Measurements from ENCODE around the gene TBX15.

TBX15 gene

DNA sequence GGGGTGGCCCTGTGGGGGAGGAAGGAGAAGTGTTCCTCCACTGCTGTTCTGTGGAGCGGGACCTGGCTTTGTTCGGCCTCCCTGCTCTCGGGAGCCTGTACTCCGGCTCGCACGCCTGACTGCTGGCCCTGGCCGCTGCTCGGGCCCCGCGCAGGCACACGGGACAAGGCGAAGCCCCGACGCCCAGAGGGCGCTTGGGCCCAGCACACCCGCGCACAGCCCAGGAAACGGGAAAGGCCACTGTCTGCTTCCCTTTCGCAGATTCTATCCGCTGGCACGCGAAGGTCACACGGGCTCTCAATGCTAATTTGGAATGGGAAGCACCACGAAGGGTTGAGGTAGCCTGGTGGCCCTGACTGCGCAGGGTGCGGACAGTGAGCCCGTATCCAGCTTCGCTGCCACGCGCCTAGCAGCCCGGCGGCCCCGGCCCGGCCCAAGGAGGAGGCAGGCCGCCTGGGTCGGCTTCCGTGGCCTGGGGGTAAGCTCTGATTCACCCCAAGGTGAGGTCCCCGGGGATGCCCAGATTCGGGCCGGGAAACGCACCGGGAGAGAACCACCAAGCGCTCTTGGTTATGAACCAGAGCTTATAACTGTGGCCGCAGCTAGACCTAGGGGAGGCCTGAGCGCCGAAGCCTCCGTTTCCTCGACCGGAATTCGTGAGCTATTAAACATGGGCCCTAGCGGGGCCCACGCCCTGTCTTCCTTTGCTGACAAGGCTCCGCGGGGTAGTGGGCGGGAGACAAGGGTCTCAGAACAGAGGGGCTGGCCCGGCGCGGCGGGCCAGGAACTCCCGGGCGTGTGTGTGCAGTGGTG, 19.7 kb upstream of the TBX15 start:
- DNase-seq (ENCODE audit: low spot score), result no peak
- in situ Hi-C loops (cut with MboI; ENCODE audit: low pct_unique_long_range_greater_than_20kb, low sequenced_read_pairs, unreplicated experiment), result loop anchor here (25.0 kb wide), 1 partner anchor 846 kb away; no protein-coding TSS in a partner anchor
- TF ChIP-seq, protein P1, sequence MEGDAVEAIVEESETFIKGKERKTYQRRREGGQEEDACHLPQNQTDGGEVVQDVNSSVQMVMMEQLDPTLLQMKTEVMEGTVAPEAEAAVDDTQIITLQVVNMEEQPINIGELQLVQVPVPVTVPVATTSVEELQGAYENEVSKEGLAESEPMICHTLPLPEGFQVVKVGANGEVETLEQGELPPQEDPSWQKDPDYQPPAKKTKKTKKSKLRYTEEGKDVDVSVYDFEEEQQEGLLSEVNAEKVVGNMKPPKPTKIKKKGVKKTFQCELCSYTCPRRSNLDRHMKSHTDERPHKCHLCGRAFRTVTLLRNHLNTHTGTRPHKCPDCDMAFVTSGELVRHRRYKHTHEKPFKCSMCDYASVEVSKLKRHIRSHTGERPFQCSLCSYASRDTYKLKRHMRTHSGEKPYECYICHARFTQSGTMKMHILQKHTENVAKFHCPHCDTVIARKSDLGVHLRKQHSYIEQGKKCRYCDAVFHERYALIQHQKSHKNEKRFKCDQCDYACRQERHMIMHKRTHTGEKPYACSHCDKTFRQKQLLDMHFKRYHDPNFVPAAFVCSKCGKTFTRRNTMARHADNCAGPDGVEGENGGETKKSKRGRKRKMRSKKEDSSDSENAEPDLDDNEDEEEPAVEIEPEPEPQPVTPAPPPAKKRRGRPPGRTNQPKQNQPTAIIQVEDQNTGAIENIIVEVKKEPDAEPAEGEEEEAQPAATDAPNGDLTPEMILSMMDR (IDR thresholded peaks at IDR 0.05; ENCODE audit: extremely low read depth, insufficient read depth, missing control alignments), result no peak

DNA sequence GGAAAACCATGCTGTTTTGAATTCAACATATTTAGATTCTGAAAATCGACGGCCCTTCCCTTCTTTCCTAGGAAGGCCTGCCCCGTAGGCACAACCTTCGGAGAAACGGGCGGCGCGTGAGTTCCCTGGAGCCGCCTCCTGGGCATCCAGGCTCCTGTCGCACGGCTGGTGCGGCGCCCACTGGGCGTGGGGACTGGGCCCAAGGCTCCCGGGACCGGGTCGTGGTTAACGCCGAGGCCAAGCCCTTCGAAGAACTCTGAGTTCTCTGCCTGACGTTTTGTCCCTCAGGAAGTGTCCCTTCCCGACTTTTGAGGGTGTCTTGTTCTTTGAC, 19.2 kb upstream of the TBX15 start:
- in situ Hi-C loops (cut with MboI; ENCODE audit: low pct_unique_long_range_greater_than_20kb, low sequenced_read_pairs, unreplicated experiment), result loop anchor here (25.0 kb wide), 1 partner anchor 845 kb away; no protein-coding TSS in a partner anchor
- no peak for DNase-seq (ENCODE audit: low spot score)
- TF ChIP-seq, protein P1 (IDR thresholded peaks at IDR 0.05; ENCODE audit: extremely low read depth, insufficient read depth, missing control alignments), result no peak

GRCh38 chr1:119006406-119007279, 18.5 kb upstream of the TBX15 start:
- TF ChIP-seq, protein P1 (IDR thresholded peaks at IDR 0.05; ENCODE audit: extremely low read depth, insufficient read depth, missing control alignments), result no peak
- in situ Hi-C loops (cut with MboI; ENCODE audit: low pct_unique_long_range_greater_than_20kb, low sequenced_read_pairs, unreplicated experiment), result loop anchor here (25.0 kb wide), 1 partner anchor 844 kb away; no protein-coding TSS in a partner anchor
- DNase-seq (ENCODE audit: low spot score), result no peak

DNA sequence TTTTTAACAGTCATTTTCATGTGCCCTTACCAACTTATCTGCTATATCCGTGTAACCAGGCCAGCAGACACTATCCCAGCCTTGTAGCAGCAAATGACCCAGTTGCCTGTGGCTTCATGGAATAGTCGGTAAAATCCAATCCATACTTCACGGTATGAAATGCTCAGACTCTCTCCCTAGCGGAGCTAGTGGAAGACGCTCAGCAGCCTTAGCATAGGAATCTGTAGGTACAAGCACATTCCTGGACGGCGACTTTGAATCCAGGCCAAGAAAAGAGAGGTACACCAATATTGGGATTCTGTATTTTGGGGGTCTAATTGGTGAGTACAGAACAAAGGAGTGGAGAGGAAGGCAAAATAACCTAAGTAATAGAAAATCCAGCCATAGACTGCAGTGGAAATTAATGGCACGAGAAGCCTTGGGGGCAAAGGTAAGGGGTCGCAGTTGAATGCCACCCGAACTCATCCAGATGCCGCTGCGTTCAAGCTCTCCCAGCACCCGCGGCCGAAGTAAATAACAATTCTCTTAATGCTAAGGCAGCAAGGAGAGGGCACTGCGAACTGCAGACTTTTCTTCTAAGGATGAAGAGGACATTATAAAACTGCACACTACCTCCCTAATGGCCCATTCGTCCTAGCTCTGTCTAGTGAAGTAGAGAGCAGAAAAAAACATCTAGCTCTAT, 17.7 kb upstream of the TBX15 start:
- DNase-seq (ENCODE audit: low spot score), result no peak
- TF ChIP-seq, protein P1 (IDR thresholded peaks at IDR 0.05; ENCODE audit: extremely low read depth, insufficient read depth, missing control alignments), result no peak
- in situ Hi-C loops (cut with MboI; ENCODE audit: low pct_unique_long_range_greater_than_20kb, low sequenced_read_pairs, unreplicated experiment), result loop anchor here (25.0 kb wide), 1 partner anchor 844 kb away; no protein-coding TSS in a partner anchor

GRCh38 chr1:119004781-119005180, 16.6 kb upstream of the TBX15 start:
- DNase-seq (ENCODE audit: low spot score), result no peak
- TF ChIP-seq, protein P1 (IDR thresholded peaks at IDR 0.05; ENCODE audit: extremely low read depth, insufficient read depth, missing control alignments), result no peak
- in situ Hi-C loops (cut with MboI; ENCODE audit: low pct_unique_long_range_greater_than_20kb, low sequenced_read_pairs, unreplicated experiment), result loop anchor here (25.0 kb wide), 1 partner anchor 842 kb away; no protein-coding TSS in a partner anchor

GRCh38 chr1:119004129-119004527, 16.0 kb upstream of the TBX15 start:
- in situ Hi-C loops (cut with MboI; ENCODE audit: low pct_unique_long_range_greater_than_20kb, low sequenced_read_pairs, unreplicated experiment), result loop anchor here (25.0 kb wide), 1 partner anchor 842 kb away; no protein-coding TSS in a partner anchor
- TF ChIP-seq, protein P1 (IDR thresholded peaks at IDR 0.05; ENCODE audit: extremely low read depth, insufficient read depth, missing control alignments), result no peak
- DNase-seq (ENCODE audit: low spot score), result no peak
